Activated CD4-positive, alpha-beta memory T cell treated with anti-CD3 and anti-CD28 coated beads for 36 hours (primary cell): ENCODE measurements around the gene WNT11. TPM values are rescaled to one million over a fixed set of nuclear protein-coding genes. Genes with fewer than 3 reads are reported as not detected.

Experiments
- CTCF ChIA-PET: fragments of 350-600 bp; sonication (Branson Sonifier 250); formaldehyde crosslinking; loops from one replicate; lab custom pipeline; 2021; ENCODE audit warnings: antibody characterized with exemption, inconsistent platforms; lab: Charles Lee
- POLR2A ChIA-PET: fragments of 350-600 bp; sonication (Branson Sonifier 250); formaldehyde crosslinking; loops from one replicate; lab custom pipeline; 2021; ENCODE audit warnings: antibody characterized with exemption; lab: Charles Lee
- DNase-seq: peaks from one replicate; pipeline ENCODE4 v3.0.0-alpha.2; 2020
- H3K27ac Mint-ChIP-seq: one replicate; pipeline ENCODE4 v1.8.0; 2021; ENCODE audit warnings: mixed read lengths
- H3K27me3 Mint-ChIP-seq: one replicate; pipeline ENCODE4 v1.8.0; 2021; ENCODE audit warnings: mixed read lengths
- H3K36me3 Mint-ChIP-seq: one replicate; pipeline ENCODE4 v1.8.0; 2021; ENCODE audit warnings: mixed read lengths
- H3K4me1 Mint-ChIP-seq: one replicate; pipeline ENCODE4 v1.8.0; 2021; ENCODE audit warnings: low read depth, mixed read lengths
- H3K4me3 Mint-ChIP-seq: one replicate; pipeline ENCODE4 v1.8.0; 2021; ENCODE audit warnings: mild to moderate bottlenecking, mixed read lengths
- H3K9me3 Mint-ChIP-seq: one replicate; pipeline ENCODE4 v1.8.0; 2021; ENCODE audit warnings: mixed read lengths
- intact Hi-C: fragments of 100-400 bp; cut with micrococcal nuclease; formaldehyde crosslinking; loops from one replicate; pipeline ENCODE4 v1.15.1; 2023
- total RNA-seq, 2 experiments: library from RNA; stranded (reverse); gene quantifications; one replicate each; pipeline ENCODE4 v1.2.3, GENCODE V29; 2021

WNT11 gene
- total RNA-seq, 2 experiments from 2014 or later: not detected

- CTCF ChIA-PET: interaction anchor here (1.8 kb wide), 1 partner anchor 261 kb away, joined by 10 read pairs; no protein-coding TSS in a partner anchor
- Mint-ChIP-seq H3K36me3 (no peaks in the 10 kb centered on the region), H3K9me3 (no peaks in the 10 kb centered on the region), H3K4me3 (no peak overlapping the region), H3K27me3 (peaks cover under 1% of the 10 kb centered on the region), H3K4me1 (peaks cover 7% of the 10 kb centered on the region), H3K27ac (no peak overlapping the region)
- no peak for DNase-seq
- intact Hi-C loops: no loop called here
- POLR2A ChIA-PET: interaction anchor here (0.6 kb wide), 1 partner anchor 331 kb away, joined by 3 read pairs; no protein-coding TSS in a partner anchor
Observed at GRCh38 chr11:76157891-76158290, 48.4 kb downstream of the WNT11 start.

- no peak for DNase-seq
- CTCF ChIA-PET: interaction anchor here (1.4 to 2.0 kb wide), 3 partner anchors 50 to 260 kb away, joined by 5 to 10 read pairs (median 10); no protein-coding TSS in a partner anchor
- no peaks in the 10 kb centered on the region for H3K36me3 Mint-ChIP-seq
- H3K9me3 Mint-ChIP-seq: no peaks in the 10 kb centered on the region
- intact Hi-C loops: no loop called here
- H3K27me3 Mint-ChIP-seq: peaks cover 3% of the 10 kb centered on the region
- H3K27ac Mint-ChIP-seq: no peak overlapping the region
- peaks cover 16% of the 10 kb centered on the region for H3K4me1 Mint-ChIP-seq
- POLR2A ChIA-PET: no interaction called here
- no peak overlapping the region for H3K4me3 Mint-ChIP-seq
Observed at GRCh38 chr11:76156971-76157427, 49.3 kb downstream of the WNT11 start.

- intact Hi-C loops: no loop called here
- Mint-ChIP-seq H3K4me1 (peaks cover 18% of the 10 kb centered on the region), H3K9me3 (no peaks in the 10 kb centered on the region), H3K36me3 (no peaks in the 10 kb centered on the region), H3K4me3 (no peak overlapping the region), H3K27me3 (peaks cover 3% of the 10 kb centered on the region), H3K27ac (no peak overlapping the region)
- ChIA-PET CTCF (interaction anchor here (1.4 to 2.0 kb wide), 2 partner anchors 52 to 259 kb away, joined by 5 to 10 read pairs; no protein-coding TSS in a partner anchor), POLR2A (no interaction called here)
- DNase-seq: no peak
Observed at GRCh38 chr11:76155500-76156227, 50.6 kb downstream of the WNT11 start.

- Mint-ChIP-seq H3K9me3 (no peaks in the 10 kb centered on the region), H3K27ac (no peak overlapping the region), H3K4me1 (peaks cover 18% of the 10 kb centered on the region), H3K36me3 (no peaks in the 10 kb centered on the region), H3K4me3 (no peak overlapping the region), H3K27me3 (peaks cover 3% of the 10 kb centered on the region)
- POLR2A ChIA-PET: no interaction called here
- no peak for DNase-seq
- intact Hi-C loops: loop anchor here (5.0 kb wide), 1 partner anchor 336 kb away; the partner anchor contains the start of gene UVRAG
- CTCF ChIA-PET: interaction anchor here (1.3 to 3.2 kb wide), 6 partner anchors 10 to 351 kb away, joined by 3 to 131 read pairs (median 24); no protein-coding TSS in a partner anchor
Observed at GRCh38 chr11:76153571-76153923, 52.8 kb downstream of the WNT11 start.

- H3K9me3 Mint-ChIP-seq: no peaks in the 10 kb centered on the region
- POLR2A ChIA-PET: no interaction called here
- H3K4me3 Mint-ChIP-seq: peak overlapping the region; percentile 51
- H3K27ac Mint-ChIP-seq: no peak overlapping the region
- DNase-seq: no peak
- CTCF ChIA-PET: interaction anchor here (0.6 to 3.2 kb wide), 53 partner anchors 8 to 447 kb away, joined by 3 to 131 read pairs (median 5); partner anchors contain the start of gene UVRAG
- no peaks in the 10 kb centered on the region for H3K36me3 Mint-ChIP-seq
- H3K4me1 Mint-ChIP-seq: peaks cover 18% of the 10 kb centered on the region
- H3K27me3 Mint-ChIP-seq: peaks cover 3% of the 10 kb centered on the region
- intact Hi-C loops: loop anchor here (1.0 to 5.0 kb wide), 4 partner anchors 256 to 430 kb away; partner anchors contain the start of gene UVRAG
Observed at GRCh38 chr11:76152741-76153570, 53.3 kb downstream of the WNT11 start.

- peak; percentile 94 for DNase-seq
- POLR2A ChIA-PET: no interaction called here
- intact Hi-C loops: loop anchor here (1.0 to 5.0 kb wide), 4 partner anchors 255 to 429 kb away; partner anchors contain the start of gene UVRAG
- no peaks in the 10 kb centered on the region for H3K9me3 Mint-ChIP-seq
- CTCF ChIA-PET: interaction anchor here (0.5 to 3.2 kb wide), 70 partner anchors 9 to 446 kb away, joined by 3 to 131 read pairs (median 4); partner anchors contain the start of gene UVRAG
- peak overlapping the region; percentile 51 for H3K4me3 Mint-ChIP-seq
- H3K27ac Mint-ChIP-seq: no peak overlapping the region
- H3K27me3 Mint-ChIP-seq: peaks cover 3% of the 10 kb centered on the region
- peaks cover 18% of the 10 kb centered on the region for H3K4me1 Mint-ChIP-seq
- H3K36me3 Mint-ChIP-seq: no peaks in the 10 kb centered on the region
Observed at GRCh38 chr11:76152086-76152681, 54.1 kb downstream of the WNT11 start.

- DNase-seq: no peak
- POLR2A ChIA-PET: no interaction called here
- intact Hi-C loops: loop anchor here (1.0 to 5.0 kb wide), 4 partner anchors 254 to 428 kb away; partner anchors contain the start of gene UVRAG
- Mint-ChIP-seq H3K27ac (no peak overlapping the region), H3K36me3 (no peaks in the 10 kb centered on the region), H3K4me3 (peak overlapping the region; percentile 51), H3K9me3 (no peaks in the 10 kb centered on the region), H3K4me1 (peaks cover 18% of the 10 kb centered on the region), H3K27me3 (peaks cover 3% of the 10 kb centered on the region)
- CTCF ChIA-PET: interaction anchor here (0.5 to 3.2 kb wide), 64 partner anchors 8 to 446 kb away, joined by 3 to 131 read pairs (median 5); partner anchors contain the start of gene UVRAG
Observed at GRCh38 chr11:76151556-76152085, 54.7 kb downstream of the WNT11 start.

GRCh38 chr11:76150141-76150540, 56.2 kb downstream of the WNT11 start:
- H3K9me3 Mint-ChIP-seq: no peaks in the 10 kb centered on the region
- H3K27ac Mint-ChIP-seq: no peak overlapping the region
- ChIA-PET CTCF (interaction anchor here (0.9 to 1.3 kb wide), 2 partner anchors 253 to 770 kb away, joined by 3 read pairs; no protein-coding TSS in a partner anchor), POLR2A (no interaction called here)
- intact Hi-C loops: loop anchor here (5.0 kb wide), 1 partner anchor 333 kb away; the partner anchor contains the start of gene UVRAG
- no peaks in the 10 kb centered on the region for H3K36me3 Mint-ChIP-seq
- H3K4me3 Mint-ChIP-seq: no peak overlapping the region
- no peak for DNase-seq
- peaks cover 18% of the 10 kb centered on the region for H3K4me1 Mint-ChIP-seq
- peaks cover 3% of the 10 kb centered on the region for H3K27me3 Mint-ChIP-seq

GRCh38 chr11:76149713-76150112, 56.6 kb downstream of the WNT11 start:
- Mint-ChIP-seq H3K27me3 (peaks cover 3% of the 10 kb centered on the region), H3K9me3 (no peaks in the 10 kb centered on the region), H3K27ac (no peak overlapping the region), H3K4me1 (peaks cover 18% of the 10 kb centered on the region), H3K36me3 (no peaks in the 10 kb centered on the region), H3K4me3 (no peak overlapping the region)
- intact Hi-C loops: loop anchor here (5.0 kb wide), 1 partner anchor 332 kb away; the partner anchor contains the start of gene UVRAG
- CTCF ChIA-PET: interaction anchor here (0.9 to 1.3 kb wide), 2 partner anchors 253 to 770 kb away, joined by 3 read pairs; no protein-coding TSS in a partner anchor
- POLR2A ChIA-PET: no interaction called here
- DNase-seq: no peak

GRCh38 chr11:76148941-76149613, 57.2 kb downstream of the WNT11 start:
- H3K4me3 Mint-ChIP-seq: no peak overlapping the region
- no peak for DNase-seq
- peaks cover 18% of the 10 kb centered on the region for H3K4me1 Mint-ChIP-seq
- POLR2A ChIA-PET: no interaction called here
- CTCF ChIA-PET: interaction anchor here (0.8 to 1.3 kb wide), 3 partner anchors 252 to 771 kb away, joined by 3 read pairs; no protein-coding TSS in a partner anchor
- intact Hi-C loops: no loop called here
- no peak overlapping the region for H3K27ac Mint-ChIP-seq
- no peaks in the 10 kb centered on the region for H3K9me3 Mint-ChIP-seq
- H3K27me3 Mint-ChIP-seq: peaks cover 3% of the 10 kb centered on the region
- H3K36me3 Mint-ChIP-seq: no peaks in the 10 kb centered on the region
